ENCODE measurements around the gene ACTR3C.
"Not testable (repeated sequence)": the region's sequence is repeated elsewhere in the genome, so short reads cannot be mapped to it uniquely, and the experiment has no call there.

The ACTR3C gene

DNA sequence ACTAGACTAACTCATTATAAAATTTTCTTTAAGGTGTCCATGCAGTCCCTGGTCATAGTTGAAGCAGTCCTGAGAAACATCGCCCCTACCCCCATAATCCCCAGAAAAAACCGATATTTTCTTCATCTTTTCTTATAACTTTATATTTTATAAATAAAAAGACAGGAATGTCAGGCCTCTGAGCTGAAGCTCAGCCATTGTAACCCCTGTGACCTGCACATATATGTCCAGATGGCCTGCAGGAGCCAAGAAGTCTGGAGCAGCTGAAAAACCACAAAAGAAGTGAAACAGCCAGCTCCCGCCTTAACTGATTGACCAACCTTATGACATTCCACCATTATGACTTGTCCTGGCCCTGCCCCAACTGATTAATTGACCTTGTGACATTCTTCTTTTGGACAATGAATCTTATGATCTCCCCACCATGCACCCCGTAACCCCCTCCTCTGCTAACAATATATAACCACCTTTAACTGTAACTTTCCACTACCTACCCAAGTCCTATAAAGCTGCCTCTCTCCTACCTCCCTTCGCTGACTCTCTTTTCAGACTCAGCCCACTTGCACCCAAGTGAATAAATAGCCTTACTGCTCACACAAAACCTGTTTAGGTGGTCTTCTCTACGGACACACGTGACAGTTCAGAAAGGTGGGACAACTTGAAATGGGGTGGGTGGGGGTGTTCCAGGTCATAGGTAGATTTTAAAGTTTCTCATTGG, 10.5 kb downstream of the ACTR3C start:
- DNase-seq = not testable (repeated sequence)

GRCh38 chr7:150311711-150312110, 11.6 kb downstream of the ACTR3C start:
- no peak for DNase-seq

- no peak for DNase-seq
Observed at GRCh38 chr7:150311146-150311545, 12.2 kb downstream of the ACTR3C start.

- no peak for DNase-seq
Observed at GRCh38 chr7:150308575-150308974, 14.8 kb downstream of the ACTR3C start.

DNA sequence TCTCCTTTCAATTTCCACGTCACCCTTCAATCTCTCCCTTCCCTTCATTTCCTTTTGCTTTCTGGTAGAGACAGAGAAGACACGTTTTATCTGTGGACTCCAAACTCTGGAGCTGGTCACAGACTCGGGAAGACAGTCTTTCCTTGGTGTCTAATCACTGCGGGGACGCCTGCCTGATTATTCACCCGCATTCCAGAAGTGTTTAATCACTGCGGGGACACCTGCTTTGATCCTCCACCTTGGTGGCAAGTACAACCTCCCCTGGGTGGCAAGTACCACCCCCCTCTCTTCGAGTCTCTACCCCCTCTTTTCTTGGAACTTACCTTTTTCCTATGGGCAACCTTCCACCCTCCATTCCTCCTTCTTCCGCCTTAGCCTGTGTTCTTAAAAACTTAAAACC, 15.4 kb downstream of the ACTR3C start:
- DNase-seq = no peak

DNA sequence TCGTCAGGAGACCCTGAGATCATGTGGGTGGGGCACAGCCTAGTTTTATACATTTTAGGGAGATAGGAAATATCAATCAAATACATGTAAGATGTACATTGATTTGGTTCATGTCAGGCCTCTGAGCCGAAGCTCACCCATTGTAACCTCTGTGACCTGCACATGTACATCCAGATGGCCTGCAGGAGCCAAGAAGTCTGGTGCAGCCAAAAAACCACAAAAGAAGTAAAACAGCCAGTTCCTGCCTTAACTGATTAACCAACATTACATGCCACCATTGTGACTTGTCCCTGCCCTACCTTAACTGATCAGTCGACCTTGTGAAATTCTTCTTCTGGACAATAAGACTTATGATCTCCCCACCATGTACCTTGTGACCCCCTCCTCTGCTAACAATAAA, 16.2 kb downstream of the ACTR3C start:
- DNase-seq = no peak

- DNase-seq = not testable (repeated sequence)
Observed at GRCh38 chr7:150306377-150306776, 17.0 kb downstream of the ACTR3C start.

DNA sequence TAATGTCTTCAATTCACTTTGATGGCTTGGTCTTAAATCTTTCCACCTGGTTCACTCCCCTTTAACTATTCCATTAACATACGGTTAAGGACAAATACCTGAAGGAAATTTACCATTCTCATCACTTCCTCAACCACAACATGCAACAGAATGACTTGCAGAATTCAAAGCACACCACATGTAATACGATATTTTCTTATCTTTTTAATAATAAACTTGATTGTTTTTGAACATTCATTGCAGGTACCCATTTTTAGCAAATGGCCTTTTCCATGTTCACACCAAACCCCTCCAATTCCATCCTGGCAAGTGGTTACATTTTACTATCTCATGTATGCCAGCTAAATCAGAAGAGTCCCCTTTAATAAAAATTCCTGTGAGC, 17.5 kb downstream of the ACTR3C start:
- DNase-seq = not testable (repeated sequence)

DNA sequence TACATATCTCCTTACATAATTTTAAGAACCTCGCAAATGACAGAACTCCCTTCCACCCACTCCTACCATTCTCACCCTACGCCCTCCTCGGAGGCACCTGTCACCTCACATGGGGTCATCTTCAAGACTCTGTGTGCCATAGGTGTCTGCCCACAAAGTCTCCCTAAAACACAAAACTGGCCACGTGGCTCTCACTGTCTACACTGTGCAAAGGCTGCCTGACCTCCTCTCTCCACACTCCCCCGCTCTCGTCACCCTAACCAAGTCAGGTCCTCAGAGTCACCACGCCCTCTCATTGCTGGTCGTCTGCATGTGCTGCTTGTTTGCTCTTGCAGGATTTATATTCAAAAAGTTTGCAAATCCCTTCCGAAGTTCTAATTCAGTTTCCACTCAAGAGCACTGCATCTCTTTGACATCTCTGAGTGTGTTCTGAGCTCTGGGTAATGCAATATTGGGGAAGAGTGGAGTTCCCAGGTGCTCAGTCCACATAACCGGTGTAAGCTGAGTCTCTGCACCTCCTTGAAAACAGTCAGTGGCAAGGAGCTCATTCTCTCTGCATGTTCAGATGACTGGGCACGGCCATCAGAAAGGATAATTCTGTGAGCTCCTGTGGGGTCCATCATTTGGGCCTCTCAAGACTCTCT, 18.0 kb downstream of the ACTR3C start:
- DNase-seq = not testable (repeated sequence)

- DNase-seq = not testable (repeated sequence)
Observed at GRCh38 chr7:150304499-150305258, 18.7 kb downstream of the ACTR3C start.

DNA sequence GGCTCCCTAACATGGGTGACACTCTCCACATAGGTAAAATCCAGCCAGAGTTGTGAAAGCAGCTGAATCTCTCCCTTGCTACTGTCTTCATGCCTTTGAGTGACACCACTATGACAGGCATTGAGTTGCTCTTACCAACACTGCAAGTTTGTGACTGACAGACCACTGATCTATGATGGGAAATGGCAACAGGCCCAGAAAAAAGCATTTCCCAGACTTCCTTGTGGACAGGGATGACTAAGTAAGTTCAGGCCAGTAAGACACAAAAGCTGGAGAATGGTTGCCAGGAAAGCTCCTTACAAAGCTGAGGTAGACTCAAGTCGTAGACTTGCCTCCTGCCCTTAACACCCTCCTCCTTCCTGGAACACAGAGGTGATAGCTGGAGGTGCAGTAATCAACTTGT, 20.4 kb downstream of the ACTR3C start:
- not testable (repeated sequence) for DNase-seq

DNA sequence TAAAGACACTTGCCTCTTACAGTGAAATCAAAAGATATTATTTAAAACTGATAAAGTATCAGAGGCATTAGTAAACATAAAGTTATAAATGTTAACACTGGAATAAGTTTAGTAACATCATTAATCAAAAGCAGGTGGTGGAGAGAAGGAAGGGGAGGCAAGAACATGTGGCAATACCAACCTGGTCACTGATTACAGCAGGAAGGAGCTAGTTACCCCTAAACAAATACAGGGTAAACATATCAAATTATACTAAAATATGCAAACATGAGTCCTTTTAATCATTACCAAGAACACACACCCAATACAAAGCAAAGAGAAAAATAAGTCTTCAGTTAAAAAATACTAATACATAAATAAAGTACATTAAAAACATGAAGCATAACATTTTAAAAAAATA, 25.4 kb downstream of the ACTR3C start:
- DNase-seq = not testable (repeated sequence)

DNA sequence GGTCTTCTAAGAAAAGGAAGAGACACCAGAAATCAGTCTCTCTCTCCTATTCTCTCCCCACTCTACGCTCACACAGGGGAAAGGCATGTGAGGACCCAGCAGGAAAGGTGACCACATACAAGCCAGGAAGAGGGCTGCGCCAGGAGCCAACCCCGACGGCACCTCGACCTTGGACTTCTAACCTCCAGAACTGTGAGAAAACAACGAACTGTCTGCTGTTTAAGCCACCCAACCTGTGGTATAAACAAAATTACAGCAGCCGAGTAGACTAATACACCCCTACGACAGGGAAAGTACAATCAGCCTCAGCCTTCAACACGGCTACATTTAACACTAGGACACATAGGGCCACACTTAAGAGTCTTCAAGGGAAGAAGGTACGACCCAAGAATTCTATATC, 26.5 kb downstream of the ACTR3C start:
- DNase-seq = not testable (repeated sequence)

DNA sequence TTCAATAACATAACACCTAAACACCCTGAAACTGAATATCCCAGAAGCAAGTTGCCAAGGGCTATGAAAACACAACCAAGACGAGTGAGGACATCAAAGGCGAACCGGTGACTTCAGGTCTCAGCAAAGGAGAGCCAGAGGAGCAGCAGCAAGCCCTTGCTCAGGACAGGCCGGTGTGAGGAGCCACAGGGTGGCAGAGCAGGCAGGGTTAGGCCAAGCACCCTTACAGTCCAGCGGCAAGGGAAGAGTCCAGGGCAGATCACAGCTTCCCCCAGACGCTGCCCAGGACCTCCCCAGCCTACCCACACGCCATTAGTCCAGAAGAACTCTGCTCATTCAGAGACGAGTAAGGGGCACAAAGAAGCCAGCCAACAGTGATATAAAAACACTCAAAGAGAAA, 27.7 kb downstream of the ACTR3C start:
- not testable (repeated sequence) for DNase-seq

- DNase-seq = not testable (repeated sequence)
Observed at GRCh38 chr7:150295027-150295426, 28.3 kb downstream of the ACTR3C start.

DNA sequence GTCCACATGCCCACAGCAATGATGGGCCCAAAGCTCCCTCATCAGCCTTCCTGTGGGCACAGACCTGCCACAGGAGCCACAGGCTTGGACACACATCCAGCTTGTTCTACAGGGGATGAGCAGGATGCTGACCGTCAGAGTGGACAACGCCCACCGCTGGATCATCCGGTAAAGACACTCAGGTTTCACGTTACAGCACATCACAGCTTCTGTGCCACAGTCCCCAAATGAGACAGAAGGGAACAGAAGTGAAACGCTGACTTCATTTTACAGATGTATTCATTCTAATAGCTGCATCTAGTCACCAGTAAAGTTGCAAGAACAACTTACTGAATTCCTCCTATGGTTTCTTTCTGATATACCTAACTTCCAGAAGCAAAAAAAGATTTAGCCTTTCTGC, 33.0 kb downstream of the ACTR3C start:
- DNase-seq = not testable (repeated sequence)

DNA sequence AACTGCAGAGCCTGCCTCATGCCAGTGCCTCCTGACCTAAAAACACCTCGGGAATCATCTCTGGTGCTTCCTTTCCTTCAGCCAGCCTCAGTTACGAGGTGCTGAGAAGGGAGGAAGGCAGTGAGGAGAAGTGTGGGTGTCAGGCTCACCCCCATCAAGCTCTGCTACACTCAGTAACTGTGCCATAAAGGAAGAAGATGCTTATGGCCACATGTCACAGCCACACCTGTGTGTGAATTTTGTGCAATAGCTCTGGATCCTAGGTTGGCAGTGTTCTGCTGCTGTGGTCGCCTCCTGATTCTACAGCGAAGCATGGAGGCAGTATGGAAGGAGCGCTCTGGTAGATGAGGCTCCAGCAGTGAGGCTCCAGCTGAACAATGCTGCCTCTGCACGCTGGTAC, 34.5 kb downstream of the ACTR3C start:
- DNase-seq = not testable (repeated sequence)

- not testable (repeated sequence) for DNase-seq
Observed at GRCh38 chr7:150287815-150288214, 35.5 kb downstream of the ACTR3C start.

GRCh38 chr7:150285849-150286754, 37.2 kb downstream of the ACTR3C start:
- DNase-seq = peak; percentile 16

DNA sequence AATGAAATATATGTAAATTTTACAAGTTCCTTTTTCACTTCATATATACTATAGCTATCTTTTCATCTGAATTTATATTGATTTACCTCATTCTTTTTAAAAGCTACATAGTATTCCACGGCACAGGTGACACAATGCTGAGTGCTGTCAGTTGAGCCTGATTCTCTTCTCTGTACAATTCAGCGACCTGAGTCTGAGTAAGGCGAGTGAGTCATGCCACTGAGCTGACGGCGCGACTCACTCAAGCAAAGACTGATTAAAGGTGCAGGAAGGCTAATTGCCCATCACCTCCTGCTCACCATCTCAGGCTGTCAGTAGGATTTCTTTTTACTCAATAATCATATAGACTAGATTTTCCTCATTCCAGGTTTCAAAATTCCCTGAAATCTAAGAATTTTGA, 39.7 kb downstream of the ACTR3C start:
- DNase-seq = not testable (repeated sequence)

GRCh38 chr7:150283111-150283510, 40.2 kb downstream of the ACTR3C start:
- DNase-seq = not testable (repeated sequence)

GRCh38 chr7:150281681-150282403, 41.5 kb downstream of the ACTR3C start:
- not testable (repeated sequence) for DNase-seq
